Activated T-helper 1 cell treated with anti-CD3 and anti-CD28 coated beads, Interleukin-12 subunit alpha, Interleukin-12 subunit beta, Interleukin-2, Interleukin-4 antibody, amounts not matched to agents 30 ng/mL and 10 ng/mL and 1 ng/mL, durations not matched to agents 14 hours and 24 hours and 36 hours (primary cell): ENCODE measurements around the gene SNORC. TPM values are rescaled to one million over a fixed set of nuclear protein-coding genes. Genes with fewer than 3 reads are reported as not detected.

ENCODE experiments used
- DNase-seq: peaks from one replicate; pipeline ENCODE4 v3.0.0; 2021; ENCODE audit warnings: low spot score
- H3K27ac Mint-ChIP-seq: one replicate; pipeline ENCODE4 v1.8.0; 2021; ENCODE audit warnings: mild to moderate bottlenecking, mixed read lengths
- H3K27me3 Mint-ChIP-seq: one replicate; pipeline ENCODE4 v1.8.0; 2022; ENCODE audit warnings: mild to moderate bottlenecking, moderate library complexity, mixed read lengths; ENCODE audit not compliant: insufficient read depth
- H3K36me3 Mint-ChIP-seq: one replicate; pipeline ENCODE4 v1.8.0; 2021; ENCODE audit warnings: low read depth, mixed read lengths
- H3K4me1 Mint-ChIP-seq: one replicate; pipeline ENCODE4 v1.8.0; 2021; ENCODE audit warnings: low read depth, mixed read lengths
- H3K4me3 Mint-ChIP-seq: one replicate; pipeline ENCODE4 v1.8.0; 2021; ENCODE audit warnings: mild to moderate bottlenecking, moderate library complexity, mixed read lengths
- H3K9me3 Mint-ChIP-seq: one replicate; pipeline ENCODE4 v1.8.0; 2021; ENCODE audit warnings: mixed read lengths
- intact Hi-C: fragments of 100-400 bp; cut with micrococcal nuclease; formaldehyde crosslinking; loops from one replicate; pipeline ENCODE4 v1.15.1; 2024
- total RNA-seq: library from RNA; stranded (reverse); gene quantifications from 2 replicates; pipeline ENCODE4 v1.2.3, GENCODE V29; 2022

Gene SNORC
- total RNA-seq, 1 donor from 2014 or later = 1.8 TPM

DNA sequence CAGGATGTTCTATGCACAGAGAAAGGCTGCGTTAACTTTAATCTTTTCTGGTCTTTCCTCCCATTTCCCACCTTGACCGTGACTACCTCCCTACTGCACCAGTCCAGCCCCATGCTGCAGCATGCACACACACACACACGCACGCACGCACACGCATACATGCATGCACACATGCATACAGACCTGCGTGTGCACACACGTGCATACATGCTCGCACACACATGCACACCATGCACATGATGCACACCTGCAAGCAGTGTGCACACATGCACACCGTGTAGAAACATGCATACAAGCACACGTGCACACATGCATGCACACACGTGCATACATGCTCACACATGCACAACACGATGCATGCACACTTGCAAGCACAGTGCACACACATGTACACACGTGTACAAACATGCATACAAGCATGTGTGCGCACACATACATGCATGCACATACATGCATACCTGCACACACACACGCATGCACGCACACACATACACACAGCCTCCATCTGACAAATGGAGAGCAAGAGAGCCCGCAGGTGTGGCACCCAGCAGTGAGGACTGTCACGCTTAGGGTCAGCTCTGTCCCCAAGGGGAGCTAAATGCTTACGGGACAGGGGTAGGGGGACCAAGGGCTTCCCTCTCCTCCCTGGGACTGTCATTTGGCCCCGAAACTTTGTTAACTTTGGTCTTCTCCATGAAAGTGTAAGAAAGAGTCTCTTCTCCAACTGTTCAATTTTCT, 18.2 kb downstream of the SNORC start:
- Mint-ChIP-seq H3K9me3 (no peaks in the 10 kb centered on the region), H3K36me3 (no peaks in the 10 kb centered on the region), H3K27ac (no peak overlapping the region), H3K4me1 (peaks cover 6% of the 10 kb centered on the region), H3K4me3 (no peak overlapping the region), H3K27me3 (peaks cover 9% of the 10 kb centered on the region)
- intact Hi-C loops = no loop called here
- no peak for DNase-seq

- Mint-ChIP-seq H3K9me3 (no peaks in the 10 kb centered on the region), H3K4me3 (no peak overlapping the region), H3K4me1 (peaks cover 6% of the 10 kb centered on the region), H3K27me3 (peaks cover 9% of the 10 kb centered on the region), H3K36me3 (no peaks in the 10 kb centered on the region), H3K27ac (no peak overlapping the region)
- intact Hi-C loops = no loop called here
- no peak for DNase-seq
Observed at GRCh38 chr2:232888839-232889529, 18.9 kb downstream of the SNORC start.

GRCh38 chr2:232889876-232890401, 19.9 kb downstream of the SNORC start:
- Mint-ChIP-seq H3K9me3 (no peaks in the 10 kb centered on the region), H3K4me3 (no peak overlapping the region), H3K4me1 (peaks cover 6% of the 10 kb centered on the region), H3K27ac (no peak overlapping the region), H3K36me3 (no peaks in the 10 kb centered on the region), H3K27me3 (peaks cover 9% of the 10 kb centered on the region)
- intact Hi-C loops = no loop called here
- no peak for DNase-seq

DNA sequence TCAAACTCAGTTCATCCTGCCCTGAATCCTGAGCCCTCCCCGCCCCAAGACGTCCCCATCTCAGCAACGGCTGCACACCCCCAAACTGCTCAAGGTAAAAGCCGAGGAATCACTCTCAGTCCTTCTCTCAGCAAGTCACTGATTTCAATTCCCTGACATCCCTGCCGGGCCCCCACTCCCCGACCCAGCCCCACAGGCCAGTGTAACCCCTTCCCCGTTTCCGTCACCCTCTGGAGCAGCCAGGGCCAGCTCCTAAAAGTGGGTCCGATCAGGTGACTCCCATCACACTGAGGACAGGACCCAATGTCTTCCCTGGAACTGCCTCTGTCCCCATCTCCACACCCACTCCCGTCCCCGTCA, 20.5 kb downstream of the SNORC start:
- no peak overlapping the region for H3K4me3 Mint-ChIP-seq
- no peak for DNase-seq
- intact Hi-C loops = no loop called here
- H3K36me3 Mint-ChIP-seq = no peaks in the 10 kb centered on the region
- no peak overlapping the region for H3K27ac Mint-ChIP-seq
- no peaks in the 10 kb centered on the region for H3K9me3 Mint-ChIP-seq
- H3K27me3 Mint-ChIP-seq = peaks cover 9% of the 10 kb centered on the region
- H3K4me1 Mint-ChIP-seq = peaks cover 6% of the 10 kb centered on the region

DNA sequence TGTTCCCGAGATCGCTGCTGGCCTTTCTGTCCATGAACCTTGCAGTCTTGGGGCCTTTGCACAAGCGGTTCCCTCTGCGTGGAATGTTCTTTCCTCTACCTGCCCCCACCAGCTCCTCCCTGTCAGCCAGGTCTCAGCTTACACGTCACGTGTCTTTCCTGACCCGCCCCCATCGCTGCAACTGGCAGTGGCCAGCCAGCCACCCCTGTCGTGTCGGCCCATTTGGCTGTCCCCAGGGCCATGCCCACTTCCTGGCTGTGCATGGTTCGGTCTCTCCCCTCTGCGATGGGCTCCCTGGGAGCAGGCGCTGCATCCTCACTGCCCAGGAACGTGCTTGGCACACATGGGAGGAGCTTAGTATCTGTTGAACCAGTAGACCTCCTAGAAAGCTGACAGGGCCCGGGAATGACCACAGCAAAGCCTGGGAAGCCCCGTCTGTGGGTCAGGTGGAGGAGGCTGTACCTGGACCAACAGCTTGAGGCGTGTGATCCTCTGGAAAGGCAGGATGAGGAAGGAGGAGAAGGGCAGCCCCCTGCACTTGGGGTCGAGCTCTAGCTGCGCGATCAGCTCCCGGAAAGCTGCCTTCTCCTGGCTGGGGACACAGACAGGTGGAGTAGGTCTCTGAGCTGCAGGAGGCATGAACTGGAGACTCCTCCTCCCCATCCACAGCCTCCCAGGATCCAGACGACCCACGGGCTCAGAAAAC, 21.0 kb downstream of the SNORC start:
- H3K36me3 Mint-ChIP-seq = no peaks in the 10 kb centered on the region
- H3K27me3 Mint-ChIP-seq = peaks cover 9% of the 10 kb centered on the region
- intact Hi-C loops = no loop called here
- no peak overlapping the region for H3K4me3 Mint-ChIP-seq
- no peak overlapping the region for H3K27ac Mint-ChIP-seq
- peaks cover 6% of the 10 kb centered on the region for H3K4me1 Mint-ChIP-seq
- no peaks in the 10 kb centered on the region for H3K9me3 Mint-ChIP-seq
- no peak for DNase-seq

- Mint-ChIP-seq H3K36me3 (no peaks in the 10 kb centered on the region), H3K4me1 (peaks cover 6% of the 10 kb centered on the region), H3K4me3 (no peak overlapping the region), H3K27ac (no peak overlapping the region), H3K27me3 (peaks cover 9% of the 10 kb centered on the region), H3K9me3 (no peaks in the 10 kb centered on the region)
- no peak for DNase-seq
- intact Hi-C loops = no loop called here
Observed at GRCh38 chr2:232891621-232892071, 21.6 kb downstream of the SNORC start.

DNA sequence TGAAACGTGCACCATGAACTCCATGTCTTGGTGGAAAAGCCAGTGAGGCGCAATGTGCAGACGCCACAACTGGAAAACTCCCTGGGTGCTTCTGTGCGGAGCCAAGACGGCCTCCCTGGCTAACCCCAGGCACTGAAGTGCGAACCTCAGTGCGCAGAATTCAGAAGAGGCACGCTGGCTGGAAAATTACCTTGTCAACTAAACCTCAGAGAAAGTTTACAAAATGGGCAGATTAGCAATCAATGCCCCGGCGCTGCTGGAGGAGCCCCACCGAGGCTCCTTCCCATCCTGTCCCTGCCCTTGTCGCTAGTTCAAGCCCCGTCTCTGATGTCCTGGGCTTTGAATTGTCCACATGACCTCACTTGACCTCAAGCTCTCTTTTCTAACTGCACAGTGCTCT, 22.2 kb downstream of the SNORC start:
- Mint-ChIP-seq H3K4me3 (no peak overlapping the region), H3K27ac (no peak overlapping the region), H3K36me3 (no peaks in the 10 kb centered on the region), H3K4me1 (peaks cover 6% of the 10 kb centered on the region), H3K9me3 (no peaks in the 10 kb centered on the region), H3K27me3 (peaks cover 9% of the 10 kb centered on the region)
- intact Hi-C loops = no loop called here
- DNase-seq = no peak

- intact Hi-C loops = no loop called here
- Mint-ChIP-seq H3K36me3 (no peaks in the 10 kb centered on the region), H3K27me3 (peaks cover 9% of the 10 kb centered on the region), H3K27ac (no peak overlapping the region), H3K9me3 (no peaks in the 10 kb centered on the region), H3K4me1 (peaks cover 6% of the 10 kb centered on the region), H3K4me3 (no peak overlapping the region)
- DNase-seq = no peak
Observed at GRCh38 chr2:232892843-232893242, 22.8 kb downstream of the SNORC start.

DNA sequence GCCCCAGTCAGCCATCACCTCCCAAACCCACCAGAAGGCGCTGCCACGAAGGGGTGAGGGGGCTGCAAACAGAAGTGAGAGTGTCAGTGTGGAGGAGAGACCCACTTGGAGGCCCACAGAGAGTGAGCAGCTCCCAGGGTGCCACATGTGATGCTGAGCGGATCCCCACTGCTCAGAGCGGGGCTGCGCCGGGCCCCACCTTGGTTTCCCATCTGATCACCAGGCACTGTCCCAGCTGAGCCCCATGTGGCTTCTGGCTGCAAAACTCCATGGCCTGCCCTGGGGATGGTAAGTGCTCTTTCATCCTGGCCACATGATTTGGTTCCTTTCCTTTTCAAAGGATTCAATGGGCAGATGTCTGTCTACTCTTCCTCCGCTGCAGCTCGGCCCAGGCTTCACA, 23.8 kb downstream of the SNORC start:
- peaks cover 9% of the 10 kb centered on the region for H3K27me3 Mint-ChIP-seq
- H3K9me3 Mint-ChIP-seq = no peaks in the 10 kb centered on the region
- intact Hi-C loops = no loop called here
- H3K36me3 Mint-ChIP-seq = no peaks in the 10 kb centered on the region
- no peak overlapping the region for H3K4me3 Mint-ChIP-seq
- no peak for DNase-seq
- no peak overlapping the region for H3K27ac Mint-ChIP-seq
- peaks cover 6% of the 10 kb centered on the region for H3K4me1 Mint-ChIP-seq

GRCh38 chr2:232894251-232894650, 24.2 kb downstream of the SNORC start:
- Mint-ChIP-seq H3K27me3 (peaks cover 9% of the 10 kb centered on the region), H3K4me1 (peaks cover 6% of the 10 kb centered on the region), H3K4me3 (no peak overlapping the region), H3K27ac (no peak overlapping the region), H3K9me3 (no peaks in the 10 kb centered on the region), H3K36me3 (no peaks in the 10 kb centered on the region)
- DNase-seq = no peak
- intact Hi-C loops = no loop called here

- intact Hi-C loops = no loop called here
- Mint-ChIP-seq H3K27ac (no peak overlapping the region), H3K9me3 (no peaks in the 10 kb centered on the region), H3K27me3 (peaks cover 7% of the 10 kb centered on the region), H3K4me3 (no peak overlapping the region), H3K36me3 (no peaks in the 10 kb centered on the region), H3K4me1 (peaks cover 6% of the 10 kb centered on the region)
- no peak for DNase-seq
Observed at GRCh38 chr2:232894746-232895145, 24.7 kb downstream of the SNORC start.

GRCh38 chr2:232896111-232896510, 26.0 kb downstream of the SNORC start:
- no peaks in the 10 kb centered on the region for H3K27me3 Mint-ChIP-seq
- peak overlapping the region; percentile 24 for H3K27ac Mint-ChIP-seq
- intact Hi-C loops = no loop called here
- no peaks in the 10 kb centered on the region for H3K36me3 Mint-ChIP-seq
- H3K9me3 Mint-ChIP-seq = no peaks in the 10 kb centered on the region
- DNase-seq = no peak
- H3K4me3 Mint-ChIP-seq = no peak overlapping the region
- H3K4me1 Mint-ChIP-seq = peaks cover under 1% of the 10 kb centered on the region
